Daoy (cell line): ENCODE data around the gene PTTG1IP. TPM values are rescaled to one million over a fixed set of nuclear protein-coding genes. Genes with fewer than 3 reads are reported as not detected.

Experiments used
- DNase-seq: peaks from one replicate; pipeline ENCODE4 v3.0.0-alpha.2; 2015; ENCODE audit warnings: low read depth
- total RNA-seq: library from RNA; depleted of rRNA; stranded (reverse); fragments of >200 nt; shearing (Covaris generic); gene quantifications from 2 replicates; pipeline ENCODE4 v1.2.3, GENCODE V29; 2014

PTTG1IP gene
- total RNA-seq, 1 experiment from 2014 or later = 333 TPM

DNA sequence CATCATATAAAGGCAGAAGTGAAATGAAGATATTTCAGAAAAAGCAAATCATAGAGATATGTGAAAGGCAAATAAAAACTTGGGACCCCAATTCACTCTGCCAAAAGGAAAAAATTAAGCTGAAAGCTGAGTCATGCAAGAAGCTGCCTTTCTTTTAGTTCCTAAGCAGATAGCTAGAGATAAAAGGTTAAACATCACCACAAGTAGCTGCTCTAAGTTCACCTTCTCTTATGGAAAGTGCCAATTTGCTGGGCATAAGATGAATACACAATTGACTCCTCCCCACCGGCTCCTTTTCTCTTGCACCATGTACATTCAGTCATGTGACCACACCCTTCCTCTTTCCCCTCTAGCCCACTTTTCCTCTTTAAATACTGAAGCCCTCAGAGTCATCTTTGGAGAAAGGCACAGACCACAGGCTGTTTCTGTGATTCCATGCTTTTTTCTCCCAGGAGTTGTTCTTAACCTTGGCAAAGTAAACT is 50.3 kb downstream of the PTTG1IP start:
- no peak for DNase-seq

DNA sequence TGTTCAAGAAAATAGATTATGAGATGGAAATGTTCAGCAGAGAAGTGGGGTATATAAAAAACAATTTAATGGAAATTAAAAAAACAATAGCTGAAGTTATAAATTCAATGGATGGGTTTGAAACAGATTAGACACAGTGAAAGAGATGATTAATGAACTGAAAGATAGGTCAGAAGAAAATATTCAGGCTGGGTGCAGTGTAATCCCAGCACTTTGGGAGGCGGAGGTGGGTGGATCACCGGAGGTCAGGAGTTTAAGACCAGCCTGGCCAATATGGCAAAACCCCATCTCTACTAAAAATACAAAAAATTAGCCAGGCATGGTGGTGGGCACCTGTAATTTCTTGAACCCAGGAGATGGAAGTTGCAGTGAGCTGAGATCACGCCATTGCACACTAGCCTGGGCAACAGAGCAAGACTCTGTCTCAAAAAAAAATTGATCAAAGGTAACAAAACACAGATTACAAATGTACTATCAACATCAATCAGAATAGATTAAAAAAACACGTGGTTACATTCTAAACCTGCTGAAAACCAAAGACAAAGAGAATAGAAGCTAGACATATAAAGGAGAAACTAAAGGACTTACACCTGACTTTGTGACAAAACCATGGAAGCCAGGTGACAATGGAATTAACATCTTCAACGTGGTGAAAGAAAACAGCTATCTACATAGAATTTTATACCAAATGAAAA is 50.9 kb downstream of the PTTG1IP start:
- no peak for DNase-seq

DNA sequence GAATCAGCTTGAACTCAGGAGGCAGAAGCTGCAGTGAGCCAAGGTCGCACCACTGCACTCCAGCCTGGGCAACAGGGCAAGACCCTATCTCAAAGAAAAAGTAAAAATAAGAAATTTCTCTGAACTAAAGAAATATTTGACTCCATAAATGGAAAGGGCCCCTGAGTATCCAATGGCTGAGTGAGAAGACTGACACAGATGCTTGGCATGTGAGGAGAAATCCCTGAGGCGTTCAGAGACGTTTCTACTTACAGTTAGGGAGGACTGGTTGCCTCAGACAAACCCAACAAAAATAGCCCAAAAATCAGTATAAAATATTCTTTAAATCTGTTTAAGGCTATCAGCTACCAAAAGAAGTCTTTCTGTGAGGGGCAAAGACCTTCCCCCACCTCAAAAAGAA is 52.6 kb downstream of the PTTG1IP start:
- no peak for DNase-seq

DNA sequence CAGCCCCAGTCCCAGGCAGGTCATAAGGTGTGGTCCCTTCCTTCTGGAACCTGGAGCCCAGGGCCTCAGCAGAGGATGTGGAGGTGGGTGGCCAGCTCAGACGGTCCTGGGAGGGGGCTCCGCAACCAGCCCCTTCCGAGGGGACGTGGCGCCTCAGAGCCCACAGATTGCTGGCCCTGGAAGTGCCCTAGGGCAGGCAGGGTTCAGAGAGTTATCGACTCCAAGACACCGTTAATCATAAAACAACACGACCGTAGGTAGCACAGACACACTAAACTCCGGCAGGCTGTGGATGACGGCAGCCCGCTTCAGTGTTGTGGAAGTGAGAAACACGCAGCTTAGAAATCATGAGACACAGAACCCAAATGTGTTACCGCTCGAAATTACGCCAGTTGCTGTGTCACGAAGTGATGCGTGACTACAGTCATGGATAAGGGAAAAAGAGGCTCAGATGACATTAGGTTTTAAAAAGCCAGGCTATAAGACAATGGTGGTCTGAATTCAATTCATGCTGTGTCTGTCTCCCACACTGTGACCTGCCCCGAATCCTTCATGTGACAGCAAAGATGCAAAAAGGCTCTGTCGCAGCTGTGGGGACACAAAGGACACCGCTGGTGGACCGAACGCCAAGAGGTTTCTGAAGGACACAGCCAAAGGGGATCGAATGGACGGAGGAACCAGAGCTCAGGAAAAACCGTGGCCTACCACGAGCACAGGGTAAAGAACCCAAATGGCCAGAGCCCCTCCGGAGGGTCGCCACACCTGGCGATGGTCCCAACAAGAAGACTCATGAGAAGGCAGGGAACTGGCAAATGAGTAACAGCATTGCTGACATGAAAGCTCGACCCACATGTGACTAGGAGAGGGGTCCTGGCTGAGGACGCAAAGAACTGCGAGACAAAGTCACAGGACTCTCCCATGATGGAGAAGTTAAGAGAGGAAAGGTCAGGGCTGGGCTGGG is 53.9 kb downstream of the PTTG1IP start:
- no peak for DNase-seq

DNA sequence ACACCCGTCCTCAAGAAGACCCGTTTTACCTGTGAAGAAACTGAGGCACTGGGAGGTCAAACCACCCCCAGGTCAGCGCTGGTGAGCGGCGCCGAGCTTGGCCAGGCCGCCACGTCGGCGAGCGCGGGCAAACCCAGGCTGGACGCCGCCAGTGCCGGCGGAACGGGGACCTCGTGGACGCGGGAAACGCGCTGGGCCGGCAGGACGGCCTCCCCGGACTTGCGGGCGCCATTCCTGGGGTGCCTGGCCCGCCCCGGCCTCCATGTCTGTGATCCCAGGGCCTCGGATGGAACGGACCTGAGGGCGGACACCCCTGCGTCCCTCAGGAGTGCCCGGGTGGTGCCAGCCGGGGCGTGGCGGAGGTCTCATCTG is 54.9 kb downstream of the PTTG1IP start:
- DNase-seq = no peak

DNA sequence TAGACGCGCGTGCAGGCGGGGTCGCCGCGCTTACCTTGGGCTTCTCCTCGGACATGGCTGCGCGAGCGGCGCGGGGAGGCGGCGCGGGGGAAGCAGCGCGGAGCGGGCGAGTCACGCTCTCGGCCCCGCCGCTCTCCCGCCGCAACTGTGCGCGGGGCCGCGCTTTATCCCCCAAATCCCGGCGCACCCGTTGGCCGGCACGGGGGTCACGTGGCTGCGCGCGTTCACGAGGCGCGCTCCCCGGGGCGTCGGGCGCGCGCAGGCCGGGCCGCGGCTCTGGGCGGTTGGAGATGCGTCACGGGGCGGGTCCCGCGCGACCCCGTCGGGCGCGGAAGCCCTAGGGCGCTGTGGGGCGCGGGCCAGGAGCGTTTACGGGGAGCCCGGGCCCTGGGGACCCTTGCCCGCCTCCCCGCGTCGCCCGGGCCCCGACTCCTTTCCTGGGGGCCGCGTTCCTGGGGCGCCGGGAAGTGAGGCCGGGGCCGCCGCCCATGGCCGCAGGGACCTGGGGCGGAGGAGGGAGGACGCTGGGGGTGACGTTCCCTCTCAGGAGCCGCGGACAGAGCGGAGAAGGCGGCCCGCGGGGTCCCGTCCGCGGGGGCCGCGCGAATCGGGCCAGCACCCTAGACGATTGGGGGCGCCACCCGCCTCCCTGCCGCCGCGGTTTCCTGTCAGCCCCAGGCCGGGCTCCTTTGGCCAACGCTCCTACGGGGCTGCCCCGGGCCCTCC is 55.4 kb downstream of the PTTG1IP start, which contains the start of gene SUMO3:
SUMO3 (minus strand) TSS at position 149 of the 726 bp plus-strand sequence; CDS start at position 55, 94 bp downstream.
- peak; percentile 92 for DNase-seq

DNA sequence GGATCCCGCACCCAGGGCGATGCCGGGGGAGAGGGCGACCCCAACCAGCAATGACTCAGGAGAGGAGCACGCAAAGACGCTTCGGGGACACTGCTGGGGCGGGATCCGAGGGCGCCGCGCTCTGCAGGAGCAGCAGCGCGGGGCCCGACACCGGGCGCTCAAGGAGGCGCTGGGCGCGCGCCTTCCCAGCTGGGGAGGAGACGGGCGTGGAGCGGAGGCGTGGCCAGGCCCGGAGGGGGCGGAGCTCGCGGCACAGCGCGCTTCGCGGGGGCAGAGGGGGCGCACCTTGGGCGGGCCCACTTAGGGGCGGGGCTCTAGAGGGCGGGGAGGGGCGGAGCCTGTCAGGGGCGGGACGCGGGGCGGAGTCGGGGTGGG is 56.0 kb downstream of the PTTG1IP start:
- peak; percentile 95 for DNase-seq

DNA sequence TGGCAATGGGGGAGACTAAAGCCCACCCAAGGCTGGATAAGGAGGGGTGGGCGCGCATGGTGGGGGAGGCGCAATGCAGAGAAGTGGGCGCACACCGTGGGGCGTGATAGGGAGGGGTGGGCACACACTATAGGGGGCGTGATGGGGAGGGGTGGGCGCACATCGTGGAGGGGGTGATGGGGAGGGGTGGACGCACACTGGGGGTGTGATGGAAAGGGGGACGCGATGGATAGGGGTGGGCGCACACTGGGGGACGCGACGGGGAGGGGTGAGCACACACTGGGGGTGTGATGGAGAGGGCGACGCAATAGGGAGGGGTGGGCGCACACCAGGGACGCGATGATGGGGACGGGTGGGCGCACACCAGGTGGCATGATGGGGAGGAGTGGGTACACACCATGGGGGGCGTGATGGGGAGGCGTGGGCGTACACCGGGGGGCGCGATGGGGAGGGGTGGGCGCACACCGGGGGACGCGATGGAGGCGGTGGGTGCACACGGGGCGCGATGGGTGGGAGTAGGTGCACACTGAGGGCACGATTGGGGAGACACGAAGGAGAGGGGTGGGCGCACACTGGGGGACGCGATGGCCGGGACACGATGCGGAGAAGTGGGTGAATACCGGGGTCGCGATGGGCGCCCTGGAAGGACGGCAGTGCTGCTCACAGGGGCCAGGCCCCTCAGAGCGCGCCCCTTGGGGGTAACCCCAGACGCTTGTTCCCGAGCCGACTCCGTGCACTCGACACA is 56.6 kb downstream of the PTTG1IP start:
- DNase-seq = no peak

DNA sequence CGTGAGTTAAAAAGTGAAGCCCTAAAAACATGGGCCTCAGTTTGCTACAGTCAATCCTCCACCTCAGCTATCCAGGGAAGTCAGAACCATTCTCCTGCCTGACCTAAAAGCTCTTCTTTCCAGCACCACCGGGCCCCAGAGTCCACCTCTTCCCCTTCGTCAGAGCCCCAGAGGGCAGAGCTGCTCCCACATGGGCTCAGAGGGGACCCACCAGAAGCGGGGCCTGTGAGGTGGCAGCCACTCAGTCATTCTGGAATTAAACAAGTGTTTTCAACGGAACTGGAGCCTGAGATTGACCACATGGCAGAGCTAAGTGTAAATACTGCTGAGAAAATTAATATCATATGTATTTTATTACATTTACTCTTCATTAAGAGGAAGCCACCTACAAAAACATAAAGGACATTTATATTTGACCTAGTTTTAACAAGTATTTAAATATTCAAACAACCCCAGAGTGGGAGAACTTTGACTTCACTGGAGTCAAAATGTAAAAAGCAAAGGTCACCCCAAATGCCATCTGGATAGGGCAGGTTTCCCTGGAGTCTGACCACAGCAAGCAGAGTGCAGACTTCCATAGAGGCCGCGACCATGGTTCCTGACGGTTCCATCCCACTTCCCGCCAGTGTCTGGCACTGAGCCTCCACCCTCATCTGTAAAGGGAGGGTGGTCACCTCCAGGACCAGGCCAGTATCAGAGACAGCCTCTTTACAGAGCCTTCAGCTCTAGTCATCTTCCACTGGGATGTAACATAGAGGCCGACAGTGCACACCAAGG is 57.5 kb downstream of the PTTG1IP start:
- DNase-seq = no peak

DNA sequence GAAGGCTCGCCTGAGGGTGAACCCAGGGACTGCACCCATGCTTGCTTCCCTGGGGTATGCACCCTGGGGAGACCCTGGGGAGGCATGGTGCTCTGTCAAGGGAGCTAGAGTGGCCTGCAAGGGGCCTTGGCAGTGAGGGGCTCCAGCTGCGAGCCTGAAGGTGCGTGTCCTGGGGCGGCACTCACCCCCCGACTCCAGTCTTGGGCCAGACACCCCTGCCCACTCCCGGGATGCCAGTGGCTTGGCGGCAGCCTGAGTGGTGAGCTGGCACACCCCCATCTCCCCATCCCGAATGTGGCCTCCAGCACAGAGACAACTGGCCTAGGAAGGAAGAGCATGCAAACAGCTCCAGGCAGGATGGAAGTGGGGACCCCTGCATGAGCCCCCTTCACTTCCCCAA is 58.3 kb downstream of the PTTG1IP start:
- DNase-seq = no peak

DNA sequence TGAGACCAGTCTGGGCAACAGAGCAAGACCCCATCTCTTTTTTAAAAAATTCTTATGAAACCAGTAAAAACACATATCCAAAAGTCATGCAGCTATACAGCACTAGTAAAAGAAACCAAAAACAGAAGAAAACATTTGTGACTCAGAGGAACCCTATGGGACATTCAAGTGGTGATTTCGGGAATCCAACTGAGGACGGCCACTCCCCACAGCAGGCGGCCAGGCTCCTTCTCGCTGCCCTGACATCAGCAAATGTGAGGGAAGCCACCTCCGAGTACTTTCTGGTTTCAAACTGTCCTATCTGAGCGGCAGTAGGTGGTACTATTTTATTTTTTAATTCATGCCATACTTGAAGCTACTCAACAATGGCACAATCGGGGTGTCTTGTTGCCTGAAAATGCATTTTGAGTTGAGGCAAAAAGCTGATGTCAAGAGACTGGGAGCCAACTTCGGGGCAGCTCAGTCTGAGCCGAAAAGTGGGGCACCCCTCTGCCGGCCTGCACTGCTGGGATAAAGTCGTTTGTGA is 58.9 kb downstream of the PTTG1IP start:
- no peak for DNase-seq

DNA sequence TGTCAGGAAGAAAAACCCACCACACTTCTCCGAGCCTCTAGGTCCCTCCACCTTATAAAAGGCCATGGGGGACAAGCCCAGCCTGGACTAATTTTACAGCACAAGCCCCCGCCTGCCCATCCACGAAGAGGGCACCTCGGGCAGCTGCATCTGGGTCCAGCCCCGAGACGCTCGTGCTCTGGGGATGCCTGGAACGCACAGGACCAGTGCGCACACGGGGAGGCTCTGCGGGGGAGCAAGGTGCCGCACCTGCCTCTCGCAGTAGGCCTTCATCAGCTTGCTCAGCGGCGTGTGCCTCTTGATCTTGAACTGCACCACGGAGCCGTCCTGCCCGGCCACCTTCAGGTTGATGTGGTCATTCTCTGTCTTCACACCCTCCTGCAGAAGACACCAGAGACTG is 59.8 kb downstream of the PTTG1IP start:
- no peak for DNase-seq

DNA sequence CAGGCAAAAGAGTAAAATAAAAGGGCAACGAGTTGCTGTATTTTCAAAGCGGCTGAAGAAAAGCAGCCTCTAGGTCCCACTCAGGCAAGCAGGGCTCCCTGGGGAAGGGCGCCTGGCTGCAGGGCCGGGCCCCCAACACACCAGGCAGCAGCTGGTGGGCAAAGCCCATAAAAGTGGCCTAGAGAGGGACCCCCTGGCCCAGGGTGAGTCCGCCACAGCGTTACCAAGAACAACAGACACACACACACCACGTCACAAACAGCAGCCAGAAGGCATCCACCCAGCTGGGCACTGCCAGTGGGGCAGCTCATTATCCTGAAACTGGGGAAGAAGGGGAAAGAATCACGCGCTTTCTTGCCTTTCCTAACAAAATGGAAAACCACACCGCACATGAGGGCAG is 60.3 kb downstream of the PTTG1IP start:
- DNase-seq = no peak

DNA sequence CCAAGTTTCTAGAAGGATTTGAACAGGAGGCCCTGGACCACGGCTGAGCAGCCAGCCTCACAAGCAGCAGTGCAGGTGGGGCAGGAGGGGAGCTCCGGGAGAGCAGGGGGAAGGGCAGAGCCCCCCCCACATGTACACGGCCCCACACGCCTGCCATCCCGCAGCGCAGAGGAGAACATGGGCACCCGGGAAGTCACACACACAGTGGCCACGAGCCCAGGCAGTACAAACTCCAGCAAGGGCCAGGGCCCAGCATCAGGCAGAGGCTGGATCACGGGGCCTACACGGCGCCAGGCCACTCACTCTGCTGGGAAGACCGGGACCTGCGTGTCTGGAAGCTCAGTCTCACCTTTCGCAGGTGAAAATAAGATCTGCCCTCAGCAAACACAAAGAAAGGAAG is 60.9 kb downstream of the PTTG1IP start:
- no peak for DNase-seq

DNA sequence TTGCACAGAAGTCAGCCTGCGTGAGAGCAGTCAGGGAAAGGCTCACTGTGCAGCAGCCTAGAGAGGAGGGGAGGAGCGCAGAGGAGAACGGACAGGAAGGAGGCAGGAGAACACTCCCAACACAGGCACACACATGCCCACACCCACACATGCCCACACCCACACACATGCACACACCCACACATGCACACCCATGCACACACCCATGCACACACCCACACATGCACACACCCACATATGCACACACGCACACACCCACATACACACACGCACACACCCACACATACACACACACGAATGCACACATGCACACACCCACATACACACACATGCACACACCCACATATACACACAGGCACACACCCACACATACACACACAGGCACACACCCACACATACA is 62.7 kb downstream of the PTTG1IP start:
- DNase-seq = no peak

DNA sequence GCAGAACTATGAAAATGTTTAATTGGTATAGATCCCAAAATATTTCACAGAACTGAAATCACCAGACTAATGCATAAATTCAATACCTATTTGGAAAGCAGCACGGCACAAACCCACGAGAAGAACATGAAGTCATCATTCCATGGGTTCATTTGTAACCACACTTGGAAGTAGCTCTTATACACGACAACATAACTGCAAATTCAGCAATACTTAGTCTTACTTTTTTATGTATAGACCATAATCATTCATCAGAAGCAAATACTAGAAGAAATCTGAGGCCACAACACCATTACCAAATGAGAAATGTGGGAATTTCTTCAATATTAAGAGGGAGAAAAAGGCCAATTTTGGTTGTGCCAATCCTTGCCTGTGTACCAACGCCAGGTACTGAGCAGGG is 67.6 kb downstream of the PTTG1IP start:
- no peak for DNase-seq

DNA sequence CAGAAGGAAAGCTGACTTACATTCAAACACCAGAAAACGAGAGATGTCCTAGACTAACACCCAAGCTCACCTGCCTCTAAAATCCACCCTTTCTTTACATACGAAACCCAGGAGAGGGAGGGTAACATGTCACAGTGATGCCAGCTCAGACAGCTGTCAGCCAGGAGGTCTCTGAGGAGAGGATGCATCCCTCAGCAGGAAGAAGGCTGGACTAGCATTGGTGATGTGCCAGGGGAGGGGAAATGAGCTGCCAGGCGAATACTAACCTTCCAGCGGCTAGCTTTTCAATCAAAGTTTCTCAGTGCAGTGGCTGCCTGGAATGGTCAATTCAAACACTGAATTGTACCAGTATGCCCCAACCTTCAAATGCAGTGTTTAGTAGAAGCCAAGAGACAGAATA is 68.3 kb downstream of the PTTG1IP start:
- DNase-seq = no peak

DNA sequence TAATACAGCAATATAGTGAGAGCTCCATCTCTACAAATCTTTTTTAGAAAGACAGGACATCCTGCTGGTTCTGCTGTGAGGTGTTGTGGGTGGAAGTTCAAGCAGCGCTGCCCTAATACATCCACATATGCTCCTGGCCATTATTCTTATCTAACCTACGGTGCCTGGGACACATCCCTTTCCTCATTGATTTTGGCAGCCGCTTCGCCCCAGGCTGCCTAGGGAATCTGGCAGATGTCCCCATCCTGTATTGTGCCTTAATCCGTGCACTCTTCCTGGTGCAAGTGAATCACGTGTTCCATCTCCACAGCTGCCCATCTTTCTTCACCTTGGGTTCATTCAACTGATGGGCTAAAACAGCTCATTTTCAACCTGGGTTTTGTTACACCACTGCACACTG is 68.7 kb downstream of the PTTG1IP start:
- DNase-seq = no peak

DNA sequence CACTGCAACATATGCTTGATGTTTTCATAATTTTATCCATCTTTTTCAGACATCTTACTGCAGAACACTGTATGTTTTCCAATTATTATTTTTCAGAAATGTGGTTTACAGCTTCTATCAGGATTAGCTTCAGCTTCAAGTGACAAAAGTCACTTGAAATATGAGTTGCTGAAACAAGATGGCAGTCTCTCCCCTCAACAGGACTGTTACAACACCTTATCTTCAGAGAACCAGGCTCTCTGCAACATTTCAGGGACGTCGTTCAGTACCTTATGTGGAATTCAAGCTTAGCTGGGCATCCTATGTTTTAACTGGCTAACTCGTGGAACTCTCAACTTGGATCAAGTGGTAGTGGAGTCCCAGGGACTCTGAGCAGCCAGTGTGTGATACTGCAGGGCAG is 69.8 kb downstream of the PTTG1IP start:
- no peak for DNase-seq

DNA sequence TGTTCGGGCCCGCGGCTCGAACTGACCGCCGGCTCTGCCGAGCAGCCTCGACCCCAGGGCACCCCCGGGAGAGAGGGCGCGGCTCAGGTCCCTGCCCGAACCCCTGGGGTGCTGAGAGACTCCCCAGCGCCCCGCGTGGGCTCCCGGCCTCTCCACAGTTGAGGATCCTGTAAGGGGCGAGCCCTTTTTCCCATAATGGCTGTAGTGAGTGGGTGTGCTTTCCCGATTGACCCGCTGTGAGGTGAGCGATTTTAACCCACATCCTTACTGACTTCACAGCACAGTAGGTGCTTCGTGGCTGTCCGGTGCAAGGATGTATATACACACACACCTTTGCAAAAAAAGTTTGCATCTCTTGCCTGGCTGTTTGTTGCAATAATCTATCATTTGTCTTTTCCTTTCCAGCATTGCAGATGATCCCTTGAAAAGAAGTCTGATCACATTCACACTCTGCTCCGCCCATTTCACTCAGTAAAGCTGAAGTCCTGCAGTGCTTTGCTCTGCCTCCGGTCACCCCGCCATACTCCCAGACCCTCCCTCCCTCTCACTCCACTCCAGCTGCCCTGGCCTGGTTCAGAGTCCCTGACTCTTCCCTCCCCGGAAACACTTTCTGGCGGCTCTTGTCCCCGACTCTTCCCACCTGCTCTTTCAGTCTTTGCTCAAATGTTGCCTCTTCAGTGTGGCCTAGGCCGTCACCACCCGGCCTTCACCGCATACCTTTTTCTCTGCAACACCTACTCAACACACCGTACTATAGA is 70.9 kb downstream of the PTTG1IP start:
- DNase-seq = no peak
